SKM-1 (cell line): ENCODE results near the gene TMUB1.

Experiments
- DNase-seq: peaks from one replicate; lab custom pipeline; 2025; ENCODE audit not compliant: unreplicated experiment; lab: John Stamatoyannopoulos, UW

The TMUB1 gene

DNA sequence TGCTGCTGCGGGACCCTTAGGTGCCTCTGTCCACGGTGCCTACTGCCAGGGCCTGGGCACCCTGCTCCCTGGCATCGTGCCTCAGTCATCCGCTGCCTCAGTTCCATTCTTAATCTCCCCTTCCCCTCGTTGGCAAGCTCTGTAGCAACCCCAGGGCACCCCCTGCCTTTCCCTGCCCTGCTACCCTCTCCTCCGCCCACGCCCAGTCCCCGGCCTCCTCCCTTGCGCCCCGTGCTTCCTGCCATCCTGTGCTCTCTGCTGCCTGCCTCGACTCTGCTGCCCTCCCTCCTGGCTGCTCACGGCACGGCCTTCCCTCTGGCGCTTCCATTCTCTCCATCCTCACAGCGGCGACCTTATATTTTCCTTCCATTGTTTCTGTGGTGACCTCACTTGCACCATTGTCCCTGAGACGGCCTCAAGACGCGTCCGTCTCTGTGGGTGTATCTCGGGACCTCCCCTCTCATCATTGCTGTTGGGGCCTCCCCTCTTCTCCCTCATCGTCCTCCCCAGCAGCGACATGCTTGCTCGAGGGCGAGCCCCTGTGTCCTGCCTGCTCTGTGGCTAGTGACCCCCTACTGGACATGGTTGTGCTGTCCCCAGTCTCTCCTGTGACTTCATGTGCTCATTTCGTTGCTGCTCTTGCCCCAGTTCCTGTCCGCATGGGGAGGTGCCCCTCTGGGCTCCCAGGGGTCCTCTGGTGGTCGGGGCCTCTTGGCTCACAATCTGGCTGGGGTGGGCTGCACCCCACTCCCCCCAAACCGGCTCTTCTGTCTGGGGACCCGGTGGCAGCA is 38.3 kb upstream of the TMUB1 start:
- DNase-seq = no peak

DNA sequence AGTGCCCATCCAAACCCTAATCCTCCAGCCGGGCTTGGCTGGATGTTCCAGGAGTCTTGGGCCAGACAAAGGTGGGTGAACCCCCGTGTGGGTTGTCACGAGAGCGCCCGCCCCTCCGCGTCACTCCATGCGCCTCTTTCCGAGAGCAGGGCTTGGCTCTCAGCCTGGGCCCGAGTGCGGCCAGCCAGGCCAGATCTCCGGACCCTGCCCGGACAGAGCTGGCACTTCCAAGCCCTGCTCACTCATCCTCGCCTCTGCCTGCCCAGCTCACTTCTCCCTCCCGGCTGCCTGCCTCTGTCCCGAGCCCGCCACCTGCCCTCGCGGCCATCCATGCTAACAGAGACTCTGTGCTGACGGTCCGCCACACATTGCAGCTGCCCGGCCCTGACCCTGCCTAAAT is 37.6 kb upstream of the TMUB1 start:
- DNase-seq = no peak

DNA sequence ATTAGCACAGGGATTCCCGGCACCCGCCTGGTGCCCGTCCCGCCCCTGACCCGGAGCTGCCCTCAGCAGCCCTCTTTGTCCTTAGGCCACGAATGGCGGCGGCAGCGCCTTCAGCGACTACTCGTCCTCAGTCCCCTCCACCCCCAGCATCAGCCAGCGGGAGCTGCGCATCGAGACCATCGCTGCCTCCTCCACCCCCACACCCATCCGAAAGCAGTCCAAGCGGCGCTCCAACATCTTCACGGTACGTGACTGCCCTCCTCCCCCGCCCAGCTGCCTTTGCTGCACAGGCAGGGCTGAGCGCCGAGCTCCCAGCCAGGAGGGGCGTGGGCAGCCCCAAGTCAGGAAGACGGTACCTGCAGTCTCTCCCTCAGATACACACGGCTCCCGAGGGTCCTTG is 36.6 kb upstream of the TMUB1 start:
- no peak for DNase-seq

DNA sequence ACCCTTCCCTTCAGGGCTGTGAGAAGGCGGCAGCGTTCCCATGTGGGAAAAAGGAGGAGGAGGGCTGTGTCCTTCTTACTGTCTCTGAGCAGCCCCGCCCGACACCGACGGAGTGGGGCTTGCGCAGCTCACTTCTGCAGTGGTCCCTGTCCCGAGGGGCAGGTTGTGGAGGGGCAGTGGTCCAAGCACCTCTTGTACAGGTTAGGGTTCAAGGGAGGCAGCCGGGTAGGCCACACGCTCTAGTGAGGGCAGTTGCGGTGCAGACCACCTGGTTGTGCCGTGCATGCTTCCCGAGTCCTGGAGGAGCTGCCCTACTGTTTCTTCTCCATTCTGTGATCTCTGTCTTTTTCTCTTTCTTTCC is 35.7 kb upstream of the TMUB1 start:
- no peak for DNase-seq

DNA sequence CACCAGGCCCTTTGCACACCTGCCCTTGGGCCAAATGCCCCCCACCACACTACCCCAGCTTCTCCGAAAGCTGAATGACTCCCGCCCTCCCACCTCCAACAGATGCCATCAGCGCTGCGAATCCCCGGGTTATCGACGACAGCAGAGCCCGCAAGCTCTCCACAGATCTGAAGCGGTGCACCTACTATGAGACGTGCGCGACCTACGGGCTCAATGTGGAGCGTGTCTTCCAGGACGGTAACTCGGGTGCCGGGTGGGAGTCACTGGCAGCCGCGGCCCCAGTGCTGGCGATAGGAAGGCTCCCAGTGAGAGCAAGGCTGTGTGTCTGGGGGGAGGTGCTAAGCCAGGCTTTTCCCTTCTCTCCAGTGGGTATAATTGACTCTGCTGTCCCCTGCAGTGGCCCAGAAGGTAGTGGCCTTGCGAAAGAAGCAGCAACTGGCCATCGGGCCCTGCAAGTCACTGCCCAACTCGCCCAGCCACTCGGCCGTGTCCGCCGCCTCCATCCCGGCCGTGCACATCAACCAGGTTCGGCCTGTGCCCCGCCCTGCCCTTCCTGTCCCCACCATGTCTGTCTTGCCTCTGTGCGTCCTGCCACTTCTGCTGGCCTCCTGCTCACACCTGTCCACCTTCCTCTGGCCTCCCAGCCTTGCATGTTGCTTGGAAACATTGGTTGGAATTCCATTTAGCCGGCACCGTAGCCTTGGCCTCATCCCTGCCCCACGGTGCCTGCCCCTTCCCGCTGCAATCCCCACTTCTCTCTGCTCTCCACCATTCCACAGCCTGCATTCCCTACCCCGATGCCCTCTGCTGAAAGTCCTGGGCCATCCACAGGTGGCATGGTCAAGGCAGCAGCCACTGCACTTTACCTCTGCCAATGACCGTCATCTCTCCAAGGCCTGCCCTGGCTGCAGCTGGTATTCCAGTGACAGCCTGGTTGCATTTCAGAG is 35.1 kb upstream of the TMUB1 start:
- DNase-seq = no peak

DNA sequence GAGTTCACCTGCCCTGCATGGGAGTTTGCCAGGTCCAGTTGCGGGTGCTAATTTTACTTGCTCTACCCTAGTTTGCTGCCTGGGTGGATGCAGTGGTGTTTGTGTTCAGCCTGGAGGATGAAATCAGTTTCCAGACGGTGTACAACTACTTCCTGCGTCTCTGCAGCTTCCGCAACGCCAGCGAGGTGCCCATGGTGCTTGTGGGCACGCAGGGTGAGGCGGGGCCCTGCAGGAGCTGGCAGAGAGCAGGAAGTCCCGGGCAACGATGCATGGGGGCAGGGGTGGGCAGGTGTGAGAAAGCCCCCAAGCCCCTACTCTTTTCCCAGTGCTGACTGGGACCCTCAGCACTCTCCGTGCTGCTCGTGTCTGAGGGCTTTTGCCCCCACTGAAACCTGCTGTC is 34.3 kb upstream of the TMUB1 start:
- no peak for DNase-seq

DNA sequence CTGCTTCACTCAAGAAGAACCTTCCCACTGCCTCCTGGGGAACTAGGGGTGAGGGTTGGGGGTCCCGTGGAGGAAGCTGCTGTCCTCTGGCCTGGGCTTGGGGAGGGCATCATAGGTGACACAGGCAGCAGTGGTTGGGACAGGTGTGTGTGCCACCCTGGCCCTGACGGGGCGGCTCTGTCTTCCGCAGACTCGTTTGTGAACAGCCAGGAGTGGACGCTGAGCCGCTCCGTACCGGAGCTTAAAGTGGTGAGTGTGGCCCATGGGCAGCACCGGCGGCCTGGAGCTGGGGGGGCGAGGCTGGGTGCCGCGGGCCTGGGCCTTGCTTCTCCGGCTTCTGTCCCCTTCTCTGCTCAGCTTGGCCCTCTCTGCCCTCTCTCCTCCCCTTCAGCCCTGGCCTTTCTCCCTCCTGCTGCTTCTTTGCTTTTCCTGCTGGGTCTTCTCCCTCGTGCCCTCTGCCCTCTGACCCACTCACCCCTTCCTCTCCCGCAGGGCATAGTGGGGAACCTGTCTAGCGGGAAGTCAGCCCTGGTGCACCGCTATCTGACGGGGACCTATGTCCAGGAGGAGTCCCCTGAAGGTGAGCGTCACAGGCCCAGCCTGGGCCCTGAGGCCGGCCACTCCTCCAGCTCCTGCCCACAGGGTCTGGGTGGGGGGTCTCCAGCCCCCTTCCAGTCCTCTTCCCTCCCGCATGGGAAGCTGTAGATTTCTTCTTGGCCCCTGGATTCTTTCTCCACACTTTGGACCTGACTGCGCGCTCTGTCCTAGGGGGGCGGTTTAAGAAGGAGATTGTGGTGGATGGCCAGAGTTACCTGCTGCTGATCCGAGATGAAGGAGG is 33.5 kb upstream of the TMUB1 start:
- DNase-seq = no peak

DNA sequence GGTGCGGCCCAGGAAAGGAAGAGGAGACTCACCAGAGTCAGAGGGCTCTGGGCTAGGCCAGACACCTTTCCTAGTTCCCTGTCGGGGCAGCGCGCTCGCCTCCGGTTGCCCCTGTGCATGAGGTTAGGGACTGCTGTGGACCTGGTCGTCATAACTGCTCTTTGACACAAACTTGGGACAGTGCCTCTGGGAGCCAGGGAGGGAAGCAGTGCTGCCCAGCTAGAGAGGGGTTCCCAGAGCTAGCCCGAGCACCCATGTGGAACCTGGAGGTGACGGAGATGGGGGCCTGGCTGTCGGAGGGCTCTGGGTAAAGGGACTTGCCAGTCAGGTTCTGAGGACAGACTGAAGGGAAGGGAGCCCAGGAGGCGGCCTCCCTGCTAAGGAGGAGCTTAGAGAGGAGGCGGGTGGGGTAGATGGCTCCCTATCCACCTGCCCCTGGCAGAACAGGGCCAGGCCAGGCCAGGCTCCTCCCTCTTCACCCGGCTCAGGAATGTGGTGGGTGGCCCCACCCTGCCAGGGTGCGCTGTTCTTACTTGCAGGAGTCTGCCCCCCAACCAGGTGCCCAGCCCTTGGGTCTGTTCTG is 32.6 kb upstream of the TMUB1 start:
- no peak for DNase-seq

DNA sequence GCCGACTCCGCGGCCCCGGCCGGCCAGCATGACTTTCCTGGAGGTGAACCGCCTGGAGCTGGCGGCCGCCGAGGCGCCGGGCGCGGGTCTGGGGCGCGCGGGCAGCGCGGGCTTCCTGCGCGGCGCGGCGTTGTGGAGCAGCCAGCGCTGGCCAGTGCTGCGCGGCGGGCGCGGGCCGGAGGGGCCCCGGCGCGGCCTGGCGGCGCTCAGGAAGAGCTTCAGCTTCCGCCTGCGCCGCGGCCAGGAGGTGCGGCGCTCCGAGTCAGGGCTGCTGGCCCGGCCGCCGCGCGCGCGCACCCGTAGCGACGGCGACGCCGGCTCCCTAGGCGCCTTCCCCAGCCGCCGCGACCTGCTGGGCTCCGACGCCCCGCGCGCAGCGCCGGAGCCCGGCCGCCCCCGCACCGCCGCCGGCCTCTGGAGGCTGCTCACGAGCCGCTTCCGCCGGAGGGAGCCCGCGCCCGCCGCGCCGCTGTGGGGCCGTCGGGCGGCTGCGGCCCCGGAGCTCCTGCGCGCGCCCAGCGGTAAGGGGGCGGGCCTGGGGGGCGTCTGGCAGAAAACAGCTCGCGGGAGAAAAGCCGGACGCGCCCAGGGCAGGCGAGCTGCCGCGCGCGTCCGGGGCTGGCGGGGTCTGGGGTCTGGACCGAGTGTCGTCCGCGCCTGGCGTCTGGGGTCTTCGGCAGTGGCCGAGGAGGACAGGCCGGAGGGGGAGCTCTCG is 32.0 kb upstream of the TMUB1 start:
- no peak for DNase-seq

DNA sequence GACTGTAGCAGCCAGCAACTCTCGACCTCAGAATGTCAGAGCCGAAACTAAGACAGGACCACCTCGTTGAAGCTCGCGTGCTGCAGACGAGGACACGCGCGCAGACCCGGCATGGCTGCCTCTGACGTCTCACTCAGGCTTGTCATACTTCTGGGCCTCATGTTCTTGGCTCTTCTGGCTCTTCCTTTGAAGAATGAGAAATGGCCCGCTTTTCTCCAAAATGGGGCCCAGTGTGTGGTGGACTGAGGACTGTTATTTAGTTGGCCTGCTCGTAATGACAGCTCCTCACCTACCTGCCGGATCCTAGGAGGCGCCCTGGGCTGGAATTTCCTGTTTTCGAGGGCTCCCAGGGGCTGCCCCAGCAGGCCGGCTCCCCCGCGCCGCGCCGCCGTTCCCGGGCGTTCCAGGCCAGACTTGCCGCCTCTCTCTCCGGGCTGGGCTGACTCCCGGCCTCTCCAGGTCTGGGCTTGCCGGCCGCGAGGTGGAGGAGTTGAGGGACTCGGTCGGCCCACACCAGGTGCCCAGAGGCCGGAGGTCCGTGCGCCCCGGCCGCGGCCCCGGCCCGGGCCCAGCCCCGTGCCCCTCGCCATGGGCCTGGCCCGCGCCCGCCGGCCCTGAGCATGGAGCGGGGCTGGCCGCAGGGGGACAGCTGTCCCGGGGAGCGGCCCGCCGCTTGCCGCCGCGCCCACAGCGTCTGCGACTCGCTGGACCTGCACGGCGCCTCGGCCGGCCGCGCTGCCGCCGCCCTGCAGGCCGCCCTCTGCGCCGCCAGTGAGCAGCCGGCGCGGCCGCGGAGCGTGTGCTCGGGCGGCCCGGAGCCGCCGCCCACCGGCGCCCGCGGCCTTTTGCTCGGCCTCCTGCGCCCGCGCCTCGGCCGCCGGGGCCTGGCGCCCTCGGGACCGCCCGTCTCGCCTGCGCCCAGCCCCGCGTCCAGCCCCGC is 31.1 kb upstream of the TMUB1 start:
- no peak for DNase-seq

DNA sequence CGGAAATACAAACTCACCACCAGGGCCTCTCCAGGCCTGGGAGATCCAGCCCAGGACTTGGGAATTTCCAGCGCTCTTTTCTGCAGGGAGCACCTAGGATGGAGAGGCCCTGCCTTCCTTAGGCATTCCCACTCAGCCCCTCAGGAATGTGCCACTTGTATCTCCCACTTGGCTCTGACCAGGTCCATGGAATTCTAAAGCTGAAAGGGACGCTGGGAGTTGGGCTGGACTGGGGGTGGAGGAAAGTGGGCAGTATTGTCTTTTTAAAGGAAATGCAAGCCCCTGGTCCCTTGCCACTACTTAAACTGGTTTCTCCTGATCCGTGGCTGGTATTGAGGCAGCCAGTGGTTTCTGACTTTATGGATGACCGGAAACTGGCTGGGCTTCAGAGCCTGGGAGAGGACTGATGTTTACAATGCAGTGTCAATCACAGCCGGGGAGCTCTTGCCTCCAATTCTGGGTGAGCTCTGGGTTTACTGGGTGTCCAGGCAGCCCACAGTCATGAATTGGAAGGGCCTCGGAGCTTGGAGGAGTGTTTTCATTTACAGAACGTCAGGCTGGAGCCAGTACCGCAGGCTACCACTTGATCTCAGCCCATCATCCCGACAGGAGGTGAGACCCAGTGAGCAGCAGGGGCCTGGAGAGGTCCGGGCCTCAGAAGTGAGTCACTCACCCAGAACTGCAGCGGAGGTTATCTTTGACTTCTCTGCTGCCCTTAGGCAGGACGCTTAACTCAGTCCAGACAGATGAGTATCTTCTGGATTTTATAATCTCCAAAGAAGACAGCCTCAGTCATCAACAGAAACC is 30.3 kb upstream of the TMUB1 start:
- no peak for DNase-seq

DNA sequence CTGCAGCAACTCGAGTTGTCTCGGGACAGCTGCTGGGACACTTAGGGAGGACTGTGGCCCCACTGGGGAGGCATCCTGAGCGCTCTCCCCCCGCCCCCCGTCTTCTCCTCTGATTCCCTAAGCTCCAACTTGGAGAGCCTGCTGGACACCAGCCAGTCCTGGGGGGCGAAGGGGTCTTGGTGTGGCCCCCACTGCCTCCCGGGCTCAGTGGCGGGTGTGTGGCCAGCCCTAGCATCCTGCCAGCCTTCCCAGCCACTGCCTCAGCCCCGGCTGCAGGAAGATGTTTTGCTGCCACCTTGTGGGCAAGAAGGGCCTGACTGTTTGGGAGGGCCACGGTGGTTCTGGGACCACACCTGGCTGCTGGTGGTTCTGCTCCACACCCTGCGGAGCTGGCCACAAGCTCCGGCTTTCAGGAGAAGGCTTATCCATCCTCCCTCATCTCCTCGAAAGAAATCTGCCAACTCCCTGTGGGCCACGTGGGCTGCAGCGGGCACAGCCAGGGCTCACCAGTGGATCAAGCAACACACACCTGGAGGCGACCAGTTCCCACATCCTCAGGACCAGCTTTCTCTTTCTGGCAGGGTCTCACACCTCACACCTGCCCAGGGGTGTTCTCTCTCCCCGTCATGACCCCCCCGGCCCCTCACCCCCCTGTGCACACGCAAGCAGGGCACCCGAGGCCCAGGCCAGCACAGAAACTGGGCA is 27.8 kb upstream of the TMUB1 start:
- DNase-seq = no peak

DNA sequence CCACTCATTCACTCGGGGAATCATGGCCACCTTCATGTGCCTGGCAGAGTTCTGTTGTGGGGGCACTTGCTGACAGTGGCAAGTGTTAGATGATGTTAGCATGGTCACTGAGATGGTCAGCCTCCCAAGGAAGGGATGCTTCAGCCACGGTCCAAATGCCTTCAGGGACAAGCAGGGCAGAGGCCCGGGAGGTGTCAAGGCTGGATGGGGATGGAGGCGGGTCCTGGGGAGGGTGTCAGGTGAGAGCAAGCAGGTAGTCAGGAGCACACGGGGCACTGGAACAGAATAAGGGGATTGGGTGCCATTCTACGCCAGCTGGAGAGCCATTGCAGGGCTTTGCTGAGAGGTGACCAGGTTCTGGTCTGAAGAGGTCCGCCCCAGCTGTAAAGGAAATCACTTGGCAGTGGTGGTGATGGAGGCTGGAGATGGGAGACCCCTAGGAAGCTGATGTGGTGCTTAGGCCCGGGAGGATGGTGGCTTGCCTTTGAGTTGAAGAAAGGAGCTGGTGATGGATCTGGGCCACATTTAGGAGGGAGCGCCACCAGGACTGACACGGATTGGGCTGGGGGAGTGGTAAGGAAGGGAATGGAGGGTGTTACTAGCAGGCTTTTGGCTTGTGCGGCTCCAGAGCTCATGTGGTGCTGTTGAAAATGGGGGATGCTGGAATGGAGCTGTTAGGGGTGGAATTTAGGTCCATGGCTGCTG is 27.1 kb upstream of the TMUB1 start:
- DNase-seq = no peak

DNA sequence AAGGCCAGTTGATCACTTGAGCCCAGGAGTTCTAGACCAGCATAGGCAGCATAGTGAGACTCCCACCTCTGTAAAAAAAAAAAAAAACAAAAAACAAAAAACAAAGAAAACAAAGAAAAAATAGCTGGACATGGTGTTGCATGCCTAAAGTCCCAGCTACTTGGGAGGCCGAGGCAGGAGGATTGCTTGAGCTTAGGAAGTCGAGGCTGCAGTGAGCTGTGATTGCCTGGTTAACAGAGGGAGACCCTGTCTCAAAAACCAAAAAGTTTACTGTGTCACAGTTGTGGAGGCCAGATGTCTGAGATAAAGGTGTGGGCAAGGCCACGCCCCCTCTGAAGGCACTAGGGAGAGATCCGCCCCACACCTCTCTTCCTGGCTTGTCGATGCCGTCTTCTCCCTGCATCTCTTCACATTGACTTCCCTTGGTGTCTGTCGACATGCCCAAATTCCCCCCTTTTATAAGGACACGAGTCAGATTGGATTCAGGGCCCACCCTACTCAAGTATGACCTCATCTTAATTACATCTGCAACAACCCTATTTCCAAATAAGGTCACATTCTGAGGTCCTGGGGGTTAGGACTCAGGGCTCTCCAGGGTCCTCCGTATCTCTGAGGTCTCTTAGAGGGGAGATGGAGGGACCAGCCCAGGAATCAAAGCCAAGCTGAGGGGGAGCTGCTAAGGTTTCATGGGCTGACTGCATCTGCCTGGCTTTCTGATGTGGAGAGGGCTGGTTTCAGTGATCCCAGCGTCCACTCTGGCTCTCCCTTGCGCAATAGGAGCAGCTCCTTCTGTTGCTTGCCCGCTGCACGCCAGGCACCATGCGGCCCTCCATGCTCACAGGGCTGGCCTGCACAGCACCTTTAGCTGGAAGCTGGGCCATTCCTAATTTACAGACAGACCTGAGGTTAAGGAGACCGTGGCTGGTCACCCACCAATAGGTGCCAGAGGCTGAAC is 26.1 kb upstream of the TMUB1 start:
- no peak for DNase-seq

DNA sequence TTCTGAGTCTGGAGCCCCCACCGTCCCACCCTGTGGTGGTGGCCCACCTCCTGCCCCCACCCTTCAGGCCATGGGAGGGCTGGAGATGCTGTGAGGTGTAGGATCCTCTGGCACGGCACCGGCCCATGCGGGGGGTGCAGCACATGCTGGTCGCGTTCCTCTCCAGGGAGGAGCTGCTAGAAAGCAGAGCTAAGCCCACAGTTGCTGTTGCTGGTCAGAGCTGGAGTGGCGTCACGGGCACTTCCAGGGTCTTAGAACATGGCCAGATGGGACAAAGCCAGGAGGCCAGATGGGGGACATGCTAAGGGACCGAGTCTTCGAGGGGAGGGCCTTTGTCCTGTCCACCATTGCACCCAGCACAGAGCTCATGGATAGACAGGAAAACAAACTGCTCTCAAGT is 24.6 kb upstream of the TMUB1 start:
- DNase-seq = no peak
